Subcutaneous adipose tissue (tissue), 4 donors: ENCODE measurements around the gene GLIS2. TPM values are rescaled to one million over a fixed set of nuclear protein-coding genes. Genes with fewer than 3 reads are reported as not detected.

Experiments
- CTCF ChIP-seq: fragments of 450-650 bp; IDR thresholded peaks from one replicate; pipeline ENCODE4 v1.5.1; 2016; ENCODE audit warnings: low read depth, mild to moderate bottlenecking, control low read depth, antibody characterized with exemption, moderate library complexity
- total RNA-seq, 4 donors: library from RNA; depleted of rRNA; stranded (reverse); fragments of >200 nt; gene quantifications; one replicate each; pipeline ENCODE4 v1.1.0, GENCODE V29; 2016

Gene GLIS2
- total RNA-seq, 4 donors from 2014 or later, result 0.85 to 2.1 (median 1.5) TPM

- no peak for TF ChIP-seq CTCF
These were observed 51.6 kb downstream of the GLIS2 start for GRCh38 chr16:4367393-4367856.

- TF ChIP-seq CTCF, result no peak
These were observed 53.3 kb downstream of the GLIS2 start for GRCh38 chr16:4369007-4369733.

- no peak for TF ChIP-seq CTCF
These were observed 54.3 kb downstream of the GLIS2 start for GRCh38 chr16:4370151-4370550.

GRCh38 chr16:4370570-4371356 lies 54.9 kb downstream of the GLIS2 start:
- TF ChIP-seq CTCF, result no peak

DNA sequence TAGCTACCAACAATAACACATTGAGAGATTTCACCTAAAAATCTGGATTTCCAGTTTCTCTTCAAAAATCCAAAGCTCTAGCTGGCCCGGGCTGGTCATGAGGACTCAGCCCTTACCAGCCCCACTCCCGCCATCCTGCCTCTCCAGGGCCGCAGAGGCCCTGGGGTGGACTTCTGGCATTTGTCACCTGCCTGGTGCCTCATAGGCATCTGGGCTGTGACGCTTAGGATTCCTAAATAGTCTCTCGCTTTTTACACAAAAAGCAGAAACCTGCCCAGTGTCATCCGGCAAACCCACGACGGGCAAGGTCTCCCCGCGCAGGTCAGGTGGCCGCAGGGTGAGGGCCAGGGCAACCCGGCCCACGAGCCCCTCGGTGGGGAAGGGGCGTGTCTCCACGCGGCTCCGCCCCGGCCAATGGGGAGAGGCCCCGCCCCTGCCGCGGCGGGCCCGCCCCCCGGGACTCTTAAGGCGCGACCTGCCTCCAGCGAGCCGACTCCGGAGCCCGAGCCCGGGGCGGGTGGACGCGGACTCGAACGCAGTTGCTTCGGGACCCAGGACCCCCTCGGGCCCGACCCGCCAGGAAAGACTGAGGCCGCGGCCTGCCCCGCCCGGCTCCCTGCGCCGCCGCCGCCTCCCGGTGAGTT lies 55.6 kb downstream of the GLIS2 start, which contains the start of gene VASN:
TSS of gene VASN (plus strand) at position 492 of the 644 bp plus-strand sequence. CDS start 9,030 bp downstream, outside the sequence.
- TF ChIP-seq CTCF, result no peak

DNA sequence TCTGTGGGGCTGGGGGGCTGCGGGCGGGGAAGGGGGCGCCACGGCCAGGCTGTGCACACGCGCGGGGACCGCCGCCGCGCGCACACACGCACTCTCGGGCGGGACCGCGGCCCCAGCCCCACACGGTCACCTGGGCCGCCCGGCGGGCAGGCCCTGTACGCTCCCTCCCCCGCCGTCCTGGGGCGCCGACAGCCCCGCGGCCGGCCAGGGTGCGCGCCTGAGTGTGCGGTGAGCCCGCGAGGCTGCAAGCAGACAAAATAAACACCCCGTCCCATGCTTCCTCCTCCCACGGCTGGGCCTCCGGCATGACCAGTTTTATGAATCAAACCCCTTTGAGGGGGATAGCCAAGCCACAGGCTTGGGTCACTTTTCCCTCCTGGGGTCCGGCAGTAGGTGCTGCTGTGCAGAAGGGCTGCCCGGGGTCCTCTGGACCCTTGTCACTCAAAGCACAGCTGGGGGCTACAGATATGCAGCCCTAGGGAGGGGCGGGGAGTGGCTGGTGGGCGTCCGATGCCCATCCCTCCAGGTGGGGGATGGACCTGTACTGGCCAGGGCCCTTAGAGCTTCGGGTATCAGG lies 56.2 kb downstream of the GLIS2 start:
- TF ChIP-seq CTCF, result no peak
